GM23338 (cell line): Measurements from ENCODE around the gene LOXL1. TPM values are rescaled to one million over a fixed set of nuclear protein-coding genes. Genes with fewer than 3 reads are reported as not detected.

Source experiments
- ATAC-seq: fragments of 200-7000 bp; cut with Tn5 transposase; 3 replicates; pipeline ENCODE4 v1.9.1; 2020
- DNase-seq: peaks from one replicate; pipeline ENCODE4 v3.0.0-alpha.2; 2015; ENCODE audit warnings: low spot score
- H2AFZ ChIP-seq: fragments of 200-600 bp; sonication (generic); 2 replicates; pipeline ENCODE4 v1.8.0; 2016; ENCODE audit warnings: antibody characterized with exemption, mild to moderate bottlenecking, moderate library complexity
- H3F3A ChIP-seq: fragments of 200-600 bp; sonication (generic); replicated peaks from 2 replicates; pipeline ENCODE4 v1.8.0; 2017; ENCODE audit warnings: antibody characterized with exemption, mixed run types, low read depth
- H3K27ac ChIP-seq: fragments of 200-600 bp; sonication (generic); 2 replicates; pipeline ENCODE4 v1.6.1; 2016; ENCODE audit warnings: low read depth
- H3K27me3 ChIP-seq: fragments of 200-600 bp; sonication (generic); 2 replicates; pipeline ENCODE4 v1.8.0; 2016; ENCODE audit warnings: mild to moderate bottlenecking, mixed run types, moderate library complexity; ENCODE audit not compliant: insufficient read depth
- H3K36me3 ChIP-seq: fragments of 200-600 bp; sonication (generic); 2 replicates; pipeline ENCODE4 v1.8.0; 2016; ENCODE audit warnings: mild to moderate bottlenecking; ENCODE audit not compliant: insufficient read depth
- H3K4me1 ChIP-seq: fragments of 200-600 bp; sonication (generic); 2 replicates; pipeline ENCODE4 v1.8.0; 2016; ENCODE audit warnings: mild to moderate bottlenecking, moderate library complexity; ENCODE audit not compliant: insufficient read depth
- H3K4me2 ChIP-seq: fragments of 200-600 bp; sonication (generic); 2 replicates; pipeline ENCODE4 v1.7.1; 2017; ENCODE audit warnings: mixed run types
- H3K4me3 ChIP-seq: fragments of 200-600 bp; sonication (generic); 2 replicates; pipeline ENCODE4 v1.6.1; 2016; ENCODE audit warnings: mixed run types
- H3K79me2 ChIP-seq: fragments of 200-600 bp; sonication (generic); replicated peaks from 2 replicates; pipeline ENCODE4 v1.8.0; 2017; ENCODE audit warnings: mild to moderate bottlenecking; ENCODE audit not compliant: insufficient read depth
- H3K9me2 ChIP-seq: fragments of 200-600 bp; sonication (generic); 2 replicates; pipeline ENCODE4 v1.8.0; 2017; ENCODE audit not compliant: insufficient read depth
- H4K20me1 ChIP-seq: fragments of 200-600 bp; sonication (generic); replicated peaks from 2 replicates; pipeline ENCODE4 v1.8.0; 2017; ENCODE audit warnings: mild to moderate bottlenecking; ENCODE audit not compliant: insufficient read depth
- H3K27ac Mint-ChIP-seq: 2 replicates; pipeline ENCODE4 v1.8.0; 2020; ENCODE audit warnings: inconsistent platforms, mild to moderate bottlenecking, moderate library complexity, mixed read lengths
- H3K27me3 Mint-ChIP-seq: 3 replicates; pipeline ENCODE4 v1.8.0; 2022; ENCODE audit warnings: low read depth, mild to moderate bottlenecking, moderate library complexity, mixed read lengths, inconsistent platforms; ENCODE audit not compliant: insufficient read depth, poor library complexity
- H3K36me3 Mint-ChIP-seq: 3 replicates; pipeline ENCODE4 v1.8.0; 2021; ENCODE audit warnings: low read depth, mild to moderate bottlenecking, inconsistent platforms, moderate library complexity, mixed read lengths
- H3K4me1 Mint-ChIP-seq: 3 replicates; pipeline ENCODE4 v1.8.0; 2020; ENCODE audit warnings: mild to moderate bottlenecking, inconsistent platforms, mixed read lengths
- H3K4me3 Mint-ChIP-seq: 3 replicates; pipeline ENCODE4 v1.8.0; 2021; ENCODE audit warnings: moderate library complexity, mild to moderate bottlenecking, inconsistent platforms, mixed read lengths
- H3K9me3 Mint-ChIP-seq: 3 replicates; pipeline ENCODE4 v1.8.0; 2020; ENCODE audit warnings: moderate library complexity, mild to moderate bottlenecking, inconsistent platforms, mixed read lengths
- CTCF ChIP-seq, 2 experiments: fragments of 200-600 bp in 1 of 2; sonication (generic) in 1 of 2; conservative IDR thresholded peaks; 2 replicates each; pipeline versions ENCODE4 v1.5.1 to v1.6.1; 2016 to 2017; ENCODE audit warnings: antibody characterized with exemption in 2 of 2, low read depth in 2 of 2, mild to moderate bottlenecking in 2 of 2, moderate library complexity in 1 of 2
- EZH2 ChIP-seq: fragments of 200-600 bp; sonication (generic); IDR thresholded peaks from one replicate; pipeline ENCODE4 v1.8.0; 2017; ENCODE audit warnings: antibody characterized with exemption, mild to moderate bottlenecking, low read depth; ENCODE audit not compliant: unreplicated experiment
- POLR2AphosphoS5 ChIP-seq: IDR thresholded peaks from 2 replicates; pipeline ENCODE4 v1.6.1; 2016; ENCODE audit warnings: antibody characterized with exemption, low read depth
- REST ChIP-seq: IDR thresholded peaks from one replicate; pipeline ENCODE4 v1.6.1; 2018; ENCODE audit warnings: antibody characterized with exemption; ENCODE audit not compliant: unreplicated experiment
- polyA plus RNA-seq: library from polyadenylated mRNA; unstranded; fragments of >200 nt; fragmentation: Nextera tagmentation; extraction: Ambion mirVana; gene quantifications from 2 replicates; pipeline ENCODE4 v1.2.1, GENCODE V29; 2016
- total RNA-seq: library from RNA; depleted of rRNA; stranded (reverse); fragments of >200 nt; shearing (Covaris generic); gene quantifications from 2 replicates; pipeline ENCODE4 v1.2.3, GENCODE V29; 2014
- TF ChIP-seq, protein P1 (sequence below): IDR thresholded peaks from 2 replicates; pipeline ENCODE4 v1.6.1; 2016; ENCODE audit warnings: antibody characterized with exemption

The LOXL1 gene
- total and polyA plus RNA-seq, 2 experiments from 2014 or later, result 6.9 to 10.8 TPM

DNA sequence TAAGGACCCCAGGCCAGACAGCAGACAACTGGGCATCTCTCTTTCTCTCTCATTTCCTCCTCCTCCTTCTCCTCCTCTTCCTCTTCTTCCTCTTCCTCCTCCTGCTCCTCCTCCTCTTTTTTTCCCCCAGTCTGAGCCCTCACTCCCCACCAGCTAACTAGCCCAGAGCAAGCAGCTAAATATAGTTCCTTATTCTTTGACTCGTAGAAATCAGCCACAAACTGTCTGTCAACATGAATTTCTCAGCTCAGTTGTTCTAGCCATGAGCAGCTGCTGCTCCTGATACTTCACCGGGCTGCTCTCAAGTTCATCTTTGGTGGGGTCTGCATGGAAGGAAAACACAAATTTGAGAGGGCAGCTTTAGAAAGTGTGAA lies 19.2 kb upstream of the LOXL1 start:
- H3K27ac Mint-ChIP-seq, result no peak overlapping the region
- TF ChIP-seq REST (no peak), EZH2 (no peak), POLR2AphosphoS5 (no peak)
- TF ChIP-seq, protein P1, sequence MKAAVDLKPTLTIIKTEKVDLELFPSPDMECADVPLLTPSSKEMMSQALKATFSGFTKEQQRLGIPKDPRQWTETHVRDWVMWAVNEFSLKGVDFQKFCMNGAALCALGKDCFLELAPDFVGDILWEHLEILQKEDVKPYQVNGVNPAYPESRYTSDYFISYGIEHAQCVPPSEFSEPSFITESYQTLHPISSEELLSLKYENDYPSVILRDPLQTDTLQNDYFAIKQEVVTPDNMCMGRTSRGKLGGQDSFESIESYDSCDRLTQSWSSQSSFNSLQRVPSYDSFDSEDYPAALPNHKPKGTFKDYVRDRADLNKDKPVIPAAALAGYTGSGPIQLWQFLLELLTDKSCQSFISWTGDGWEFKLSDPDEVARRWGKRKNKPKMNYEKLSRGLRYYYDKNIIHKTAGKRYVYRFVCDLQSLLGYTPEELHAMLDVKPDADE, result no peak

GRCh38 chr15:73908030-73908821 lies 18.0 kb upstream of the LOXL1 start:
- no peaks in the 10 kb centered on the region; the same call in 1 of the 2 replicates for H3K36me3 ChIP-seq
- no peaks in the 10 kb centered on the region for H3K9me3 Mint-ChIP-seq
- no peak overlapping the region for H3K27ac Mint-ChIP-seq
- peak; percentile 100 for ATAC-seq
- H3K27me3 ChIP-seq, result no peaks in the 10 kb centered on the region
- no peaks in the 10 kb centered on the region for H3K36me3 Mint-ChIP-seq
- peak; percentile 91 for DNase-seq
- no peak overlapping the region for H3K4me3 ChIP-seq
- no peak overlapping the region for H3K27ac ChIP-seq
- no peaks in the 10 kb centered on the region for H3K79me2 ChIP-seq
- H2AFZ ChIP-seq, result no peak overlapping the region
- H3K4me3 Mint-ChIP-seq, result no peak overlapping the region
- H3K4me2 ChIP-seq, result no peak overlapping the region
- H3K4me1 ChIP-seq, result no peaks in the 10 kb centered on the region
- peaks cover 14% of the 10 kb centered on the region for H3K4me1 Mint-ChIP-seq
- H3K9me2 ChIP-seq, result no peaks in the 10 kb centered on the region
- no peaks in the 10 kb centered on the region for H3F3A ChIP-seq
- peaks cover 9% of the 10 kb centered on the region for H3K27me3 Mint-ChIP-seq
- TF ChIP-seq REST (no peak), CTCF (conservative IDR thresholded peaks at IDR 0.05; ENCODE audit: low read depth in 2 of 2) (peak; percentile 90 to 99)
- no peaks in the 10 kb centered on the region; the same call in 1 of the 2 replicates for H4K20me1 ChIP-seq

More for the DNA sequence above, 19.2 kb upstream of the LOXL1 start:
- Histone ChIP-seq H3K27me3 (no peaks in the 10 kb centered on the region), H4K20me1 (no peaks in the 10 kb centered on the region; the same call in 1 of the 2 replicates), H3K27ac (no peak overlapping the region), H3K79me2 (no peaks in the 10 kb centered on the region), H3K4me2 (no peak overlapping the region), H3F3A (no peaks in the 10 kb centered on the region), H2AFZ (no peak overlapping the region), H3K4me1 (no peaks in the 10 kb centered on the region), H3K36me3 (no peaks in the 10 kb centered on the region), H3K4me3 (no peak overlapping the region), H3K9me2 (no peaks in the 10 kb centered on the region)
- ATAC-seq (no peak), DNase-seq (no peak)
- Mint-ChIP-seq H3K9me3 (no peaks in the 10 kb centered on the region), H3K36me3 (no peaks in the 10 kb centered on the region), H3K27me3 (peaks cover 9% of the 10 kb centered on the region), H3K4me1 (peaks cover 14% of the 10 kb centered on the region), H3K4me3 (no peak overlapping the region)
